Activated CD8-positive, alpha-beta memory T cell treated with anti-CD3 and anti-CD28 coated beads for 24 hours (primary cell): ENCODE data around the gene CENATAC.
"Not testable (repeated sequence)": the region's sequence is repeated elsewhere in the genome, so short reads cannot be mapped to it uniquely, and the experiment has no call there.

Experiments used
- DNase-seq: peaks from one replicate; pipeline ENCODE4 v3.0.0-alpha.2; 2020

CENATAC gene

DNA sequence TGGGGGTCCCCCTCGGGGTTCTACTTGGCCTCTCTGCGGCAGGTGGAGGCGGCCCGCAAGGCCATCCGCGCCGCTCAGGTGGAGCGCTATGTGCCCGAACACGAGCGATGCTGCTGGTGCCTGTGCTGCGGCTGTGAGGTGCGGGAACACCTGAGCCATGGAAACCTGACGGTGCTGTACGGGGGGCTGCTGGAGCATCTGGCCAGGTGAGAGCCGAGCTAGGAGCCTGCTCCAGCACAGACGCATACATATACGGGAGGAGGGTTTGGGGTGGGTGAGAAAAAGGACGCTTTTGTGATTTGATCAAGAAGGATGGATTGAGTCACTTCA is 415 bp downstream of the CENATAC start:
- DNase-seq, result no peak

DNA sequence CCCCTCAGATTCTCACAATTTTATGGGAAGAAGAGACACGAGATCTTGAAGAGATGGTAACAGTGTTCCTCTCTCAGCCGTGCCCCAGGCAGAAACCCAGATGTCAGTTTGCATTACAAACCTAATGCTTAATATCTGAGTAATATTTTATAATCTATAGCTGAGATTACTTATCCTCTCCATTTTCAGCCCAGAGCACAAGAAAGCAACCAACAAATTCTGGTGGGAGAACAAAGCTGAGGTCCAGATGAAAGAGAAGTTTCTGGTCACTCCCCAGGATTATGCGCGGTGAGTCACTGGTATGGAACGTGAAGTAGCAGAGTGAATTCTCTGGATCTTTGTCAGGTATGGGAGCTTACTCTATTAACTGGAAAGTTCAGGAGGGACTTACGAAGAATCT is 884 bp downstream of the CENATAC start:
- DNase-seq, result no peak

DNA sequence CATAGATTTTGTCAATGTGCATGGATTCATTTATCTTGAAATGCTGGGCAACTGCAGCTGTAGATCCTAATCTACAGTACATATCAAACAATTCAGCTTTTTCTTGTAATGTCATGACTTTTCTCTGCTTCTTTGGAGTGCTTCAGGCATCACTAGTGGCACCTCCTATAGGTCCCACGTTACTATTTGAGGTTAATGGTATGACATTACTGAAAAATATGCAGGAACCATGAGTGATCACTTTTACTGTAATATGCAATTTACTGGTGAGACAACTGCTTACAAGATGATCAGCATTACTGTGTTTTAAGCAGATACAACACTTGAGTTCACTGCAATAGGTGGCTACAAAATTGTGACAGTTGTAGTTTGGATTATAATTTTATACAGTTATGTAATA is 3.0 kb downstream of the CENATAC start:
- DNase-seq, result no peak

DNA sequence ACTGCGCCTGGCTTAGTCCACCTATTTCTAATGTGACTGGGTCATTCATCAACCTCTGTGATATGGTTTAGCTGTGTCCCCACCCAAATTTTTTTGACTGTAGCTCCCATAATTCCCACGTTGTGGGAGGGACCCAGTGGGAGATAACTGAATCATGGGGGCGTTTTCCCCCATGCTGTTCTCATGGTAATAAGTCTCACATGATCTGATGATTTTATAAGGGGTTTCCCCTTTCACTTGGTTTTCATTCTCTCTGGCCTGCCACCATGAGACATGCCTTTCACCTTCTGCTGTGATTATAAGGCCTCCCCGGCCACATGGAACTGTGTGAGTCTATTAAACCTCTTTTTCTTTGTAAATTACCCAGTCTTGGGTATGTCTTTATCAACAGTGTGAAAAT is 8.7 kb downstream of the CENATAC start:
- no peak for DNase-seq

DNA sequence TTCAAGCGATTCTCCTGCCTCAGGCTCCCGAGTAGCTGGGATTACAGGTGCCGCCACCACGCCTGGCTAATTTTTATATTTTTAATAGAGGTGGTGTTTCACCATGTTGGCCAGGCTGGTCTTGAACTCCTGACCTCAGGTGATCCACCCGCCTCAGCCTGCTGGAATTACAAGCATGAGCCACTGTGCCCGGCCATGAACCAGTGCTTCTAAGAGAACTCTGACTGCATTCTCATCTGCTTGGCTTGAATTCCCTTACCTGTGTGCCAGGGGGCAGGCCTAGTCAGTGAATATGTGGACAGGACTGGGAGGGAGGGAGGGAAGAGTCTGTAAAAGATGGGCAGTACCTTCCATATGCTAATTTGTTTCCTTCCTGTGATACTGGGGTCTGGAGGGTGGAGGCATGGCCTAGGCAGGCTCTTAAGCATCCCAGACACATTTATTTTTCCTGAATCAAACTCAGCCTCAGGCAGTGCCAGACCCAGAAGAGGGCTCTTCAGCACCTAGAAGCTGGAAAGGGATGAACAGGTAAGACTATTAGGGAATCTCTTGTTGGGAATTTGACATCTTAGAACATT is 13.6 kb downstream of the CENATAC start:
- no peak for DNase-seq

DNA sequence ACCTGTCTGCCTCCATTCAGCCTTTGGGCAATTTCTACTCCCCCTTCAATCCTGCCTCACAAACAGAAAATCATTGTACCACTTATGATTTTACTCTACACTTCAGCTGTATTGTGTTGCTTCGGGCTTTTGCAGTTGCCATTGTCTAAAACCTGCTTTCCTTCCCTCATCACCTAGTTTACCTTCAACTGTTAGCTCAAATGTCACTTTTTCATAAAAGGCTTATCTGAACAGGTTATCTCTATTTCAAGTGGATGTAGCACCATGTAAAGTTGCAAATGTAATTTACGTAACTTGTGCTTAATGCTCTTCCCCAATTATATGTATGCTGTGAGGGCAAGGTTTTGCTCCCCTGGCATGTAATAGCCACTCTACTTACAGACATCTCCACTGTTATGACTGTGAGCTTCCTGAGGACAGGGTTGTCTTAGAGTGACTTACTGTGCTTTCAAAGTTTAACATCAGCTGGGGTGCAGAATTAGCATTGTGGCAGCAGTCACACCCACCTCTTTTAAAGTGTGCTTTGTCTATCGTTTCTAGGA is 14.8 kb downstream of the CENATAC start:
- no peak for DNase-seq

DNA sequence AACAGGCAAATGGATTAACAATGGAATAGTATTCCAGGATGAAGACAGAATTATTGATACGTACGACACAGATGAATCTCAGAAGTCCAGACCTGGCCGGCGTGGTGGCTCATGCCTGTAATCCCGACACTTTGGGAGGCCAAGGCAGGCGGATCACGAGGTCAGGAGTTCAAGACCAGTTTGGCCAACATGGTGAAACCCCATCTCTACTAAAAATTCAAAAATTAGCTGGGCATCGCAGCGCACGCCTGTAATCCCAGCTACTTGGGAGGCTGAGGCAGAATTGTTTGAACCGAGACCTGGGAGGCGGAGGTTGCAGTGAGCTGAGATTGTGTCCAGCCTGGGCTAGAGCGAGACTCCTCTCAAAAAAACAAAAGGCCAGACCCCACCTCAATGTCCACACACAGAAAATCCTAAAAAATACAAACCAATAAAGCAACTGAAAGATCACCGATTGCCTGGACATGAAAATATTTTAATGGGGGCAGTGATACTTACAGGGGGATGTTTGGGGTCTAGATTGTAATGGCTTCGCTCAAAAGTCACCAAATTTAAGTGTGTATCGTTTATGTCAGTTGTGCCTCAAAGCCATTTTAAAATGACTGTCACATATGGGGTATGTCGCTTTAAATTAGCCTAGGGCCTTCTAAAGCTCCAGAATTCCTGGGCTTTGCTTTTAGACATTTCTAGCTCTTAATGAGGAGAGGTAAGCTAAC is 16.4 kb downstream of the CENATAC start:
- DNase-seq, result no peak

DNA sequence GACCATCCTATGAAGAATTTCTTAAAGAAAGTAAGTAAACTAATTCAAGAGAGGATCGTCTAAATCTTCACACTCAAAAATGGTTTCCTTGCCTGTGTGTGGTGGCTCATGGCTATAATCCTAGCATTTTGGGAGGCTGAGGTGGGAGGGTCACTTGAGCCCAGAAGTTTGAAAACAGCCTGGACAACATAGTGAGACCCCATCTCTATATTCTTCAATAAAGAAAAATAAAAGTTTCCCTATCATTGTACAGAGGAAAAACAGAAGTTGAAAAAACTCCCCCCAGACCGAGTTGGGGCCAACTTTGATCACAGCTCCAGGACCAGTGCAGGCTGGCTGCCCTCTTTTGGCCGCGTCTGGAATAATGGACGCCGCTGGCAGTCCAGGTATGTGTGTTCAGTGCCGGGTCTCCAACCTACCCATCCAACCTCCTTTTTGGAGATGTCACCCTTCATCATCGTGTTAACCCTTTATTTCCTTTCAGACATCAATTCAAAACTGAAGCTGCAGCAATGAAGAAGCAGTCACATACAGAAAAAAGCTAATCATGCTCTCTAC is 17.2 kb downstream of the CENATAC start:
- no peak for DNase-seq

DNA sequence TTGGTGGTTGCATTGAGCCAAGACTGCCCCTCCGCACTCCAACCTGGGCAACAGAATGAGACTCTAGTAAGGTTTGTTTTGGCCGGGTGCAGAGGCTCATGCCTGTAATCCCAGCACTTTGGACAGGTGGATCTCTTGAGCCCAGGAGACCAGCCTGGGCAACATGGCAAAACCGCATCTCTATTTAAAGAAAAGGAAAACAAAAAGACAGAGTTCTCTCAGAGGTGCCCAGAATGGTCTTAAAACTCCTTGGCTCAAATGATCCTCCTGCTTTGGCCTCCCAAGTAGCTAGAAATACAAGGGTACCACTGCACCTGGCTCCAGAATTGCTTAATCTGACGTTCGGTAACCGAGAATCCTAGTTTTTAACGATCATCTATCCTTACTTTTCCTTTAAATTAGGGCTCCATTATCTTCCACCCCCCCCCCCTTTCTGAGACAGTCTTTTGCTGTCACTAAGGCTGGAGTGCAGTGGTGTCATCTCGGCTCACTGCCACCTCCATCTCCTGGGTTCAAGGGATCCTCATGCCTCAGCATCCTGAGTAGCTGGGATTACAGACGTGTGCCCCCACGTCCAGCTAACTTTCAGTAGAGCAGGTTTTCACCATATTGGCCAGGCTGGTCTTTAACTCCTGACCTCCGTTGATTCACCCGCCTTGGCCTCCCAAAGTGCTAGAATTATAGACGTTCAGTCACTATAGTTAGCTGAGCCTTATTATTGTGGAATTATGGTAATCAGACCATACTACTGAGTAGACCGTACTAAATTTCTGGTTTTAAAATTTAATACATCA is 18.5 kb downstream of the CENATAC start:
- DNase-seq, result no peak

DNA sequence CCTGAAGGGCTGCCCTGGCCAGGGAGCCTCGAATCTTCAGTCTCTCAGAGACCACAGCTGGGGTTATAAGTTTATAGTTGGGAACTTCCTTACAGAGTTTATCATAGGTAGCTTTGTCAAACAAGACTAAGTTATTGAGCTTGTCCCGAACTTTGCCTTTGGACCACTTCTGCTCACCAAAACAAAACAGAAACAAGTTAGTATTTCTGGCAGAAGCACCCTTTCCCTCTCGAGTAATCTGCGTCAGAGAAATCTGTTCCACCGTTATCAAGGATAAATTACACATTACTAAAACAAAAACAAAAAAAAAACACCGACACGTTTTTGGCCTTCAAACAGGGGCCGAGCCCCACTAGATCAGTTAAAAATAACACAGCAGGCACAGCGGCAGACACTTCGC is 19.4 kb downstream of the CENATAC start:
- not testable (repeated sequence) for DNase-seq

DNA sequence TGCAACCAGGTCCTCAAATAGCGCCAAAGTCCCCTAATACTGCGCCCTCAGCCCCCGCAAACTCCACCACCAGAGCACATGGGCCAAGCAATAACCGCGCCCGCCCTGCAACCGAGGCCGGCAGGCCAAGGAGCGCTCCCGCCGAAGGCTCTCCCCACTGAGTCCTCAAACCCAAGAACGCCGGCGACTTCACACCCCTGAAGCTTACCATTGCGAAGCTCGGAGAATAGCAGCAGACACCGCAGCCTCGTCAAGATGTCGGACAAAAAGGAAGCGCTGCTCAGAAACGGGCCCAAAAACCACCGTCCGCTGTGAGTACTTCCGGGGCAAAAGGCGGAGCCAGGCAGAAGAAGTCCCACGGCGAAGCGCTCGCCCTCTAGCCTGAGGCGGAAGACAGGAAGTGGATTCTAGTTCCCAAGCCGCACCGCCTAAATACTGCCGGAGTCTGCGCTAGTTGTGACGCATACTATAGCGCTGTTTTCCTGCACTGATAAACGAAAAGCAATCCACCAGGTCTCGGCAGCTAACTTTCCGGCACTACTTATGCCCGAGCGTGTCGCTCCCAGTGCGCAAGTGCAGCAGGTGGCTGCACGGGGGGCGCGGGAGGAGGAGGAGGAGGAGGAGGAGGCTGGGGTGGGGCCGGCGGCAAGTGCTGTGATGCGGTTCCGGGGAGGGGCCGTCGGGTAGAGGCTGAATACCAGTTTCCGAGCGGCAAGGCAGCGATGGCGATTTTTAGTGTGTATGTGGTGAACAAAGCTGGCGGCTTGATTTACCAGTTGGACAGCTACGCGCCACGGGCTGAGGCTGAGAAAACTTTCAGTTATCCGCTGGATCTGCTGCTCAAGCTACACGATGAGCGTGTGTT is 20.4 kb downstream of the CENATAC start, which contains the start of the genes RPS25 and TRAPPC4:
Gene RPS25, minus strand, starts transcription at position 270 of the 865 bp plus-strand sequence. Its CDS starts 59 bp downstream, at position 211.
Gene TRAPPC4, plus strand, starts transcription at position 693 of the 865 bp plus-strand sequence. Its CDS starts 30 bp downstream, at position 723.
- DNase-seq, result peak; percentile 95

DNA sequence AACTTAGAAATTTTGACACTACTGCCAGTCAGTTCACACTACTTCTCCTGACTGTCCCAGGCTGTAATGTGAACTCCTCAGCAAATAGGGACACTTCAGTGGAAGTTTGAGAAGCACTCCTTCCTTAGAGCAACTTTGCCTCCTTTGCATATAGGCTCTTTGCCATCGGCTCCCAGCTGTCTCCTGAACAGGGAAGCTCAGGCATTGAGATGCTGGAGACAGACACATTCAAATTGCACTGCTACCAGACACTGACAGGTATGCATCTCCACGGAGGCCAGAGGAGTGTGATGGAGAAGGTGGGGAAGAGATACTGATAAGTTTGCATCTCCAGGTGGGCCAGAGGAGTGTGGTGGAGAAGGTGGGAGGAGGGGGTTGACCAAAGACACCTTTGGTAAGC is 22.1 kb downstream of the CENATAC start:
- no peak for DNase-seq

DNA sequence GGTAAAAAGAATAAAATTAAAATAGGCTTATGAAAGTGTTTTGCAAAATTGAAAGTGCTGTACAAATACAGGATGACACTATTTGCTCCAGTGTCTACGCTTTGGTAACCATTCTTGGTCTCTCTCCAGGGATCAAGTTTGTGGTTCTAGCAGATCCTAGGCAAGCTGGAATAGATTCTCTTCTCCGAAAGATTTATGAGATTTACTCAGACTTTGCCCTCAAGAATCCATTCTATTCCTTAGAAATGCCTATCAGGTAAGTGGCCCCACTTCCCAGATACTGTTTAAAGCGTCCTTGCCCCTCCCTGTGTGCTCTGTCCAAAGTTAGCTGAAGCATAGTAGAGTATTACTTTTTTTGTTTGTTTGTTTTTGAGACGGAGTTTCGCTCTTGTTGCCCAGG is 23.7 kb downstream of the CENATAC start:
- no peak for DNase-seq

DNA sequence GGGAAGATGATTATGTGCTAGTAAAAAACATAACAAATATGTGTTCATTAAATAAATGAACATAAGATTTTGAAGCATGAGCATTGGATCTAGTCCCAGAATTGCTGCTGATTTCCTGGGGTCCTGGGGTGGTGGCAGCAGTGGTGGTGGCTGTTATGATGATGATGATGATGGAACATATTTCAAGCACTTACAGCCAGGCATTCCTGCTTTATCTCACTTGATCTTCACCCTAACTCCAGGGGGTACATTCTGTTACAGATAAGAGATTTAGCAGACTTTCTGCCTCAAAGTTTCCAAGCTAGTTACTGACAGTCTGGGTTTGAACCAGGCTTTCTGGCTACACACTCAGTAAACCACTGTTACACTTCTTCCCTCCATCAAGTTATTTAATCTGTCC is 25.8 kb downstream of the CENATAC start:
- DNase-seq, result no peak

DNA sequence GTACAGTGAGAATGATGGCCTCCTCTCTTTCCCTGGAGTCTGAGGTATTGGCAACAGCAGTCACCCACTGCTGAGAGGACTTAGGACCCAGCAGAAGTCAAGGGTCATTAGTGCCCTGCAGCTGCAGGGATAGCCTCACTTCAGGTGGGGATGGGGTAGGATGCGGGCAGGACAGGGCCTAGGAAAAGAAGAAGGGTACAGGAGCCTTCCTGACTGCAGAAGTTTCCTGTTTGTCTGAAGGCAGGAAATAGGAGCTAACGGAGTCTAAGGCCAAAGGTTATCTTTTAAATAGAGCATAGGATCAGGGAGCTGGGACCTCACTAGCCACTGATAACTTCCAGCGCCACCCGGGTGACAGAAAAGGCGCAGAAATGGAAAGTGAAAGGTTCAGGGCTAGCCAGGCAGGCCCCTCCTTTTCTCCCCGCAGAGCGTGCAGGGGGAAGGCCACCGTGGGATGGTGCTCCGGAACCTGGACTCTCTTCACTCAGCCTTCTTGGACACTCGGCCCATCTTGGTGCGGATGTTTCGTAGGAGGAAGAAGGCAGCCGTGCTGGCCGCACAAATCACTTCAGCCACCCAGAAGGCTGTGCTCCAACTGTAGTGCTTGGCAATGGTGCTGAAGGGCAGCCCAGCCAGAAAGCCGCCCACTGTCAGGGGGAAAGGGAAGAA is 26.6 kb downstream of the CENATAC start:
- no peak for DNase-seq

DNA sequence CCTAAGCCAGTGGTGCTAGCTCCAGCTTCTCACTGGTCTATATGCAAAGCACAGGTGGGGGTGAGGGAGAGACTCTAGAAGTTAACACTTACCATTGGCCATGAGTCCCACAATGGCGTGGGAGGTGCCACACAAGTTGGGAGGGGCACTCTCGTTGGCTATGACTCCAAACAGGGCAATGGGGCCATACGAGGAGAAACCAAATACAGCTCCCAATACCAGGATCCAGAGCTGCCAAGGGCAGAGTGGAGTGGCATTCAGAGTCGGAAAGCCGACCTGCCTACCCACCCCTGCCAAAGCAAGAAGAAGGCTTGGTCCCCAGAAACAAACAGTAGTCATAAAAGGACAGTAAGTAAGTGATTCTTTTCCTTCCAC is 27.1 kb downstream of the CENATAC start:
- DNase-seq, result peak; percentile 55

DNA sequence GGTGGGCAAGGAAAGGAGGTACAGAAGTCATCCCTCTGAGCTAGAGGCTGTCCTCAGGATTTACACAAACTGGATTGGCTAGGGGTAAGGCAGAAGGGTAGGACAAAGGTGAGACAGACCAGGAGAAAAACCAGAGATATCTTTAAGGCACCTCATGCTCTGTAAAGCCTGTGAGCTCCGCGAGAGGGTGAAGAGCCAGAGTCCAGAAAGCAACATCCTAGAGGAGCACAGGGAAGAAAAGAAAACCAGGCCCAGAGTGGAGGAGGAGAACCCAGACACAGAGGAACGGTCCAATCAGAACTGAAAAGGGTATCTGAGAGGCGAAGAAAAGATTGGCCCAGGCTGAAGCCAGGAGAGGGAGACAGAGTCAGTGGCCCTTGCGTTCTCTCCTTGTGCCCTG is 27.6 kb downstream of the CENATAC start:
- DNase-seq, result no peak

DNA sequence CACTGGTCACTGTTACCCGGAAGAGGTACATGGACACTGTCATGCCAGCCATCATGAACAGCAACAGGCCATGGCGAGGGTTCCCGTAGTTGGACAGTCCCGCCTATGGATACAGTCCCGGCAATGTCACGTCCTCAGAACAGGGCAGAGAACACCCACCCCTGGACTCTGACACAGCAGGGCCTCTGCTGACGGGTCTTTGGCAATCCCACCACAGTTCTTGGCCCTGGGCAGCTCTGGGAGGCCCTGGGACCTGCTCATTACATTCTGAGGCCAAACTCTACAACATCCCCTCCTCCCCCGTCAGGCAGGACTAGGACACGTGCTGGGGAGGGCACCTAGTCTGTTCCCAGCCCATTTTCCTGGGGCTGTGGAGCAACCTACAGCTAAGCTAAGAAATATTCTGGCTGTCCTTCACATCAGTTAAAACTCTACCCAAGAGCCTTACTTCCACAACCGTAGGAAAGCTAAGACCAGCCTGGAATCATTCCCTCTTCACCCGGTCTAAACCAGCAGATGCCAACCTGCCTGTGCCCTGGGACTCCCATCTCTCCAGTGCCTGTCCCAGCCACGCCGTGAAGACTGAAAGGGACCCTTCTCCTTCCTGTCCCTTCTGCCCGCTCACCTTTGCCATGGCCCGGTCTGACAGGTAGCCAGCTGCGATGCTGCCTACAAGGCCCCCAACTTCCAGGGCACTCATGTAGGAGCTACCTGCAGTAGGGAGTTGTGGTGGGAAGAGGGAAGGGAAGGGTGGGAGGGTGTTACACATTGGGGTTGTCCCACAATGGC is 28.2 kb downstream of the CENATAC start:
- no peak for DNase-seq

DNA sequence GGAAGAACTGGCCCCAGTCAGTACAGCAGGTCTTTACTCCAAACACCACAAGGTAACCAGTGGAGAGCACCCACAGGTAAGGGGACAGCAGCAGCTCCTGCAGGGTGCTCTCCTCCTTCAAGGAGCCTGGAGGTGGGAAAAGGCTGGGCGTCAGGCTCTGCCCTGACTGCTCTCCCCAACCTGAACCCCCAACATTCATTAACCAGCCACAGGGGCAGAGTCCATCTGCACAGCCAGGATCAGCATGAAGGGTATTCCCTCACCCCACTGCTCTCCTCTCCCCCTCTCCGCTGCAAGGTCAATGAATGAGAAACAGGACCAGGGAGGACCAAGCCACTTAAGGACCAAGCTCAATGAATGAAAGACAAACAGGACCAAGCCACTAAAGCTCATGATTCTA is 29.0 kb downstream of the CENATAC start:
- no peak for DNase-seq

DNA sequence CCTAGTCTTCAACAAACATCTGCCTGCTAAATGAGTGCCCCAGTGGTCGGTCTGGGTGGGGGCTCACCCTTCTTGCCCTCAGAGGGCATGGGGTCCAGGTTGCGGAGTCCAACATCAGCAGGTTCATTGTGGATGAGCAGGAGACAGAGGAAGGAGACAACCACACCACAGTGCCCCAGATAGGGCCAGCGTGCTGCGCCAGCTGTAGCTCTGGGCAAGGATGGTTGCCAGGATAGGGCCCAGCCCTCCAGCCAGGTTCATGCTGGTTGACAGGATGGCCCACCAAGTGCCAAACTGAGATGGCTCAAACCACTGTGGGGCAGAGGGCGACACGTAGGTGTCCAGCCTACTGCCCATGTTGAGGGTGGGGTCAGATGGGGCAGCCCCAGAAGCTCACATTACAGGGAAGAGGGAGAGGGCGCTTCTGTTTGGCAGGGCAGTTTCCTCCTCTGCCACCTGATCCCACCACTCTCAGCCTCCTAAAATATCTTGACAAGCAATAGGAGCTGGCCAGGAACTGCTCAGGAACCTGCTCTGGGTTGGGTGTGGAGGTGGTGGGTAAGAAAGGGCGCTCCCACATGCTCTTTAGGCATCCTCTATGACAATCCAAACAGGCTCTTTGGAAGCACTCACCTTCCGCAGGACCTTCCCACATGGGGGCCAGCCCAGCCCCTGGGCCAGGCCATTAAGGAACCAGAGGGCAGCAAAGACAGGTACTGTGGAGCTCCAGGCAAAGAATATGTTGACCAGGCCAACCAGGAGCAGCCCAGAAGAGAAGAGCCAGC is 29.8 kb downstream of the CENATAC start:
- no peak for DNase-seq
